Endothelial cell (in vitro differentiated cells): ENCODE measurements around the gene CDC14C. TPM values are rescaled to one million over a fixed set of nuclear protein-coding genes. Genes with fewer than 3 reads are reported as not detected.

ENCODE experiments used
- DNase-seq: peaks from one replicate; pipeline ENCODE4 v3.0.0; 2021; ENCODE audit warnings: low spot score
- H3K27ac Mint-ChIP-seq: one replicate; pipeline ENCODE4 v1.8.0; 2021; ENCODE audit warnings: mixed read lengths, inconsistent platforms; ENCODE audit not compliant: unreplicated experiment
- H3K27me3 Mint-ChIP-seq: one replicate; pipeline ENCODE4 v1.8.0; 2021; ENCODE audit warnings: mild to moderate bottlenecking, moderate library complexity, mixed read lengths, inconsistent platforms; ENCODE audit not compliant: unreplicated experiment
- H3K36me3 Mint-ChIP-seq: one replicate; pipeline ENCODE4 v1.8.0; 2021; ENCODE audit warnings: mild to moderate bottlenecking, low read depth, mixed read lengths, inconsistent platforms; ENCODE audit not compliant: unreplicated experiment
- H3K4me1 Mint-ChIP-seq: one replicate; pipeline ENCODE4 v1.8.0; 2021; ENCODE audit warnings: mild to moderate bottlenecking, mixed read lengths, inconsistent platforms; ENCODE audit not compliant: unreplicated experiment
- H3K4me3 Mint-ChIP-seq: one replicate; pipeline ENCODE4 v1.8.0; 2021; ENCODE audit warnings: mild to moderate bottlenecking, mixed read lengths, inconsistent platforms; ENCODE audit not compliant: unreplicated experiment
- H3K9me3 Mint-ChIP-seq: one replicate; pipeline ENCODE4 v1.8.0; 2021; ENCODE audit warnings: mixed read lengths, inconsistent platforms; ENCODE audit not compliant: unreplicated experiment
- CTCF ChIP-seq: fragments of 200-600 bp; sonication (generic); IDR thresholded peaks from one replicate; pipeline ENCODE4 v1.5.0; 2021; ENCODE audit warnings: antibody characterized with exemption; ENCODE audit not compliant: unreplicated experiment
- total RNA-seq: library from RNA; stranded (reverse); fragmentation: NEBNext Ultra II Directional; extraction: Animal tissue kit (Norgen Biotek cat#: 25700); gene quantifications from one replicate; pipeline ENCODE4 v1.2.1, GENCODE V29; 2021; ENCODE audit not compliant: unreplicated experiment

Gene CDC14C
- total RNA-seq, 1 donor from 2014 or later = not detected

DNA sequence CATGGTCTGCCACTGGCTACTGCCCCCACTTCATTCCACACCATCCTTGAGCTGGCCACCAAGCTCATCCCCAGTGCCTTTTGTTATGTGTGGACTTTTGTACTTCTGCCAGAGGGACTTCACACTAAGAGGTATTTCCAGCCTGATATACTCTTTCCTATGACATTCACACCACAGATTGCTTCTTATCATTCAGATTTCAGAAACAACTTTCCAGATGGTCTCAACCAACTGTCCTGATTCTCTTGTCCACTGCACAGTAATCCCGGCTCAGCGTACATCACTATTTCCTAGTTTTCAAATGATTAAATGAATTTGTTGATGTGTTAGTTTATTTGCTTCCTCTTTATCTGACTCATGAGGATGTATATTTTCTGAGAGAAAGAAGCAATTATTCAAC, 7.1 kb downstream of the CDC14C start:
- no peaks in the 10 kb centered on the region for H3K4me1 Mint-ChIP-seq
- no peak overlapping the region for H3K27ac Mint-ChIP-seq
- no peaks in the 10 kb centered on the region for H3K9me3 Mint-ChIP-seq
- DNase-seq = no peak
- no peak for TF ChIP-seq CTCF
- H3K4me3 Mint-ChIP-seq = no peak overlapping the region
- H3K36me3 Mint-ChIP-seq = no peaks in the 10 kb centered on the region
- H3K27me3 Mint-ChIP-seq = peaks cover 2% of the 10 kb centered on the region

DNA sequence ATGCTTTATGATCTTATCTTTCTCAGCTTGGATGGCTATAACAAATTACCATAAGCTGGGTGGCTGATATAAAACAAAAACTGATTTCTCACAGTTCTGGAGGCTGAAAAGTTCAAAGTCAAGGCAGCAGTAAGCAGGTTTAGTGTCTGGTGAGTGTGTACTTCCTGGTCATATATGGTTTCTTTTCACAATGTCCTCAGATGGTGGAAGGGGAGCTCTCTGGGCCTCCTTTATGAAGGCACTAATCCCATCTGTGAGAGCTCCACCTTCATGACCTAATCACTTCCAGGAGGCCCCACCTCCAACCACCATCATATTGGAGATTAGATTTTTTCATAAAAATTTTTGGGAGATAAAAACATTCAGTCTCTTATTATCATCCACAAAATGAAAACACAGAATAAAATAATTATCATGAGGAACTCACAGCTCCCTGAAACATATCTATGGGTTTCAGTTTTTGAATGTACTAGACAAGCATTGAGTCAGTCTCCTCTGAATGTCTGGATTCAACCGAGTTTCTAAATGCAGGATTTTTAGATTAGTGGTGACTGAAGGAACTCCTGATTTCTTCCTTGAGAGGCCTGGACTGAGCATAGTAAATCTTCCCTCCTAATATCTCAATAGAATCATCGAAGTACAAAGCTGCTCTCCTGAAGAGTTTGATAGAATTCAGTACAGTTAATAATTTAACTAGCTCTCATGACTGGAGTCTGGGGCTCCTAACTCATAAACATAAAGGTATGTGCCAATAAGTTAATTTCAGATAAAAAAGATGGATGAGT, 8.0 kb downstream of the CDC14C start:
- Mint-ChIP-seq H3K36me3 (no peaks in the 10 kb centered on the region), H3K27ac (no peak overlapping the region), H3K4me3 (no peak overlapping the region)

GRCh38 chr7:48933549-48934085, 9.3 kb downstream of the CDC14C start:
- TF ChIP-seq CTCF = no peak
- no peaks in the 10 kb centered on the region for H3K36me3 Mint-ChIP-seq
- peaks cover 2% of the 10 kb centered on the region for H3K27me3 Mint-ChIP-seq
- DNase-seq = no peak
- H3K4me3 Mint-ChIP-seq = no peak overlapping the region
- H3K4me1 Mint-ChIP-seq = no peaks in the 10 kb centered on the region
- H3K27ac Mint-ChIP-seq = no peak overlapping the region
- H3K9me3 Mint-ChIP-seq = no peaks in the 10 kb centered on the region

More for the DNA sequence above, 8.0 kb downstream of the CDC14C start:
- no peak for TF ChIP-seq CTCF
- no peak for DNase-seq
- Mint-ChIP-seq H3K27me3 (peaks cover 2% of the 10 kb centered on the region), H3K4me1 (no peaks in the 10 kb centered on the region), H3K9me3 (no peaks in the 10 kb centered on the region)

GRCh38 chr7:48938539-48939295, 14.4 kb downstream of the CDC14C start:
- no peak overlapping the region for H3K27ac Mint-ChIP-seq
- no peaks in the 10 kb centered on the region for H3K4me1 Mint-ChIP-seq
- H3K27me3 Mint-ChIP-seq = peaks cover 2% of the 10 kb centered on the region
- DNase-seq = no peak
- H3K9me3 Mint-ChIP-seq = no peaks in the 10 kb centered on the region
- H3K36me3 Mint-ChIP-seq = no peaks in the 10 kb centered on the region
- no peak overlapping the region for H3K4me3 Mint-ChIP-seq
- no peak for TF ChIP-seq CTCF
